ENCODE measurements around the gene MON2. TPM values are rescaled to one million over a fixed set of nuclear protein-coding genes. Genes with fewer than 3 reads are reported as not detected.

Gene MON2
- total and polyA plus RNA-seq, 9 donors = 13.1 to 84.4 (median 55.5) TPM

DNA sequence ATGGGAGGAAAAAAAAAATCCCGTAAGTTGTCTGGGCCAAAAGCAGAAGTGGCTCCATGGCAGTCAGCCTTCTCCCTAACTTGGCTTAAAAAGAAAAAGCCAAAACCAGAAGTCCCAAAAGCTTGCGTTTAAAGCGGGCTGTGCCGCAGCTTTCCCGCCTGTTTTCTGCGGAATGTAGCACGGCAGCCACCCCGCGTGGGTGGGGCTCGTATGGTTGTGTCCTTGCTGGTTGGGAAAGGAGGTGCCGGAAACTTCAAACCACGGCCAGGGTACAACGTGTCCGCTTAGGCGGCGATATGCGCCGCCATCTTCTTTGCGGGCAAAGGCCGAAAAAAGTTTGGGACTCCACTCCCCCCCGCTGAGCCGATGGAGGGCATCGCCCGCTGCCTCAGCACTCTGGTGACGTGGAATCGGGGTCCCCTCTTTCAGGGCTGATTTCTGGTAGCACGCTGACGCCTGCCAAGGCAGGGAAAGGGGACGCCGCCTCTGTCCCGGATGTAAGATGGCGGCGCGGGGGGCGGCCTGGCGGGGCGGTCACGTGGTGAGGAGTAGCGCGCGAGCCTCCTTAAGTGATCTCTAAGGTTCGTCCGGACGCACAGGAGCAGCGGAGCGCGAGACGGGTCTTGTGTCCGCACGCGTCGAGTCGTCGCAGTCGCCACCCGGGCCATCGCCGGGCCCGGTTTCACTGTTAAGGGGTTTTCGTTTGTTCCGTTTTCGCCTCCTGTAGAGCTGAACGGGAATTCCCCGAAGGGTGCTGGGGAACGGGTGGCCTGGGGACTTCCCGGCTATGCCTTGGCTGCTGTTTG is 135.8 kb downstream of the MON2 start:
- Histone ChIP-seq H3K27ac (peak overlapping the region; percentile 98 to 100), H3K36me3 (no peaks in the 10 kb centered on the region), H3K27me3 (no peaks in the 10 kb centered on the region), H3K4me3 (peak overlapping the region; percentile 54), H3K4me1 (ENCODE audit: insufficient read depth) (peaks cover 1% of the 10 kb centered on the region), H3K9me3 (no peaks in the 10 kb centered on the region)
- intact Hi-C loops (cut with DNase I) = loop anchor here in 3 of 4 donors (5.0 to 10.0 kb wide), 2 partner anchors 192 to 195 kb away; no protein-coding TSS in a partner anchor
- TF ChIP-seq EP300 (IDR thresholded peaks at IDR 0.05) (no peak), POLR2A (IDR thresholded peaks at IDR 0.05) (peak; percentile 55)
- TF ChIP-seq, protein P1, sequence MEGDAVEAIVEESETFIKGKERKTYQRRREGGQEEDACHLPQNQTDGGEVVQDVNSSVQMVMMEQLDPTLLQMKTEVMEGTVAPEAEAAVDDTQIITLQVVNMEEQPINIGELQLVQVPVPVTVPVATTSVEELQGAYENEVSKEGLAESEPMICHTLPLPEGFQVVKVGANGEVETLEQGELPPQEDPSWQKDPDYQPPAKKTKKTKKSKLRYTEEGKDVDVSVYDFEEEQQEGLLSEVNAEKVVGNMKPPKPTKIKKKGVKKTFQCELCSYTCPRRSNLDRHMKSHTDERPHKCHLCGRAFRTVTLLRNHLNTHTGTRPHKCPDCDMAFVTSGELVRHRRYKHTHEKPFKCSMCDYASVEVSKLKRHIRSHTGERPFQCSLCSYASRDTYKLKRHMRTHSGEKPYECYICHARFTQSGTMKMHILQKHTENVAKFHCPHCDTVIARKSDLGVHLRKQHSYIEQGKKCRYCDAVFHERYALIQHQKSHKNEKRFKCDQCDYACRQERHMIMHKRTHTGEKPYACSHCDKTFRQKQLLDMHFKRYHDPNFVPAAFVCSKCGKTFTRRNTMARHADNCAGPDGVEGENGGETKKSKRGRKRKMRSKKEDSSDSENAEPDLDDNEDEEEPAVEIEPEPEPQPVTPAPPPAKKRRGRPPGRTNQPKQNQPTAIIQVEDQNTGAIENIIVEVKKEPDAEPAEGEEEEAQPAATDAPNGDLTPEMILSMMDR (IDR thresholded peaks at IDR 0.05) = peak in 1 of 3 donors; percentile 9
- WGBS, 3 donors = 0 to 1% (median 1%) methylated on average over 66 of the region's 66 CpGs
- peak; percentile 88 to 91 (median 89) for DNase-seq

DNA sequence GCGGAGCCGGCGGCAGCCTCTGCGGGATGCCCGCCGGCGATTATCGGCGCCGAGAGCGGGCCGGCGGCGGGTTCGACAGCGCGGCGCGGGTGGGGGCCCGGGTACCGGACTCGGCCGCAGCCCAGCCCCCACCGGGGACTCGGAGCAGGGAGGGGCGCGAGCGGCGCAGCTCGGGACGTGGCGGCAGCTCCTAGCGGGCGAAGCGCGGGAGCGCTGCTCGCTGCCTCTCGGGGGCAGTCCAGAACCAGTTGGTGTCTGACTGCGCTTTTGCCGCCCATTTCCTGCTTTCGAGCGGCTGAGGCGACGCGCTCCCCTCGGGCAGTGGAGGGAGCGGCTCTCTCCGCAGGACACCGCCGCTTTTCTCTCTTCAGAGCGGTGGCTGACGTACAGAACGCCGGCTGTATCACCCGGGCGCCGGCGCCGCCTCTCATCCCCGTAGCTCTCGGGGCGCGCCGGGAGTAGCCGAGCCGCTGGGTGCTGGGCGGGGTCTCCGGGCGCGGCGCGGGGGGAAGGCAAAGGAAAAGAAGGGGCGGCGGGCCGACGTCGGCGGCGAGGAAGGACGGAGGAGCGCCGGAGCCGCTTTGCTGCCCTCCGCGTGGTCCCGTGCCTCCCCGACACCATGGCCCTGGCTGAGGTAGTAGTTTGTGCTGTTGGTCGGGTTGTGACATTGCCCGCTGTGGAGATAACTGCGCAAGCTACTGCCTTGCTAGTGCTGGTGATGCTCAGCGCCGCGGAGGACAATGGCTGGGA is 136.6 kb downstream of the MON2 start:
- Histone ChIP-seq H3K9me3 (no peaks in the 10 kb centered on the region), H3K27ac (peak overlapping the region; percentile 98 to 100), H3K36me3 (no peaks in the 10 kb centered on the region), H3K4me1 (ENCODE audit: insufficient read depth) (peaks cover 1% of the 10 kb centered on the region), H3K4me3 (peak overlapping the region; percentile 54), H3K27me3 (no peaks in the 10 kb centered on the region)
- TF ChIP-seq, protein P1 (IDR thresholded peaks at IDR 0.05) = peak; percentile 29 to 81 (median 64)
- TF ChIP-seq EP300 (IDR thresholded peaks at IDR 0.05) (no peak), POLR2A (IDR thresholded peaks at IDR 0.05) (peak; percentile 1)
- WGBS, 3 donors = 0% methylated on average over 72 to 94 of the region's 94 CpGs
- intact Hi-C loops (cut with DNase I) = loop anchor here in 3 of 4 donors (5.0 to 10.0 kb wide), 2 partner anchors 192 to 194 kb away; no protein-coding TSS in a partner anchor
- peak; percentile 86 to 91 (median 90) for DNase-seq

DNA sequence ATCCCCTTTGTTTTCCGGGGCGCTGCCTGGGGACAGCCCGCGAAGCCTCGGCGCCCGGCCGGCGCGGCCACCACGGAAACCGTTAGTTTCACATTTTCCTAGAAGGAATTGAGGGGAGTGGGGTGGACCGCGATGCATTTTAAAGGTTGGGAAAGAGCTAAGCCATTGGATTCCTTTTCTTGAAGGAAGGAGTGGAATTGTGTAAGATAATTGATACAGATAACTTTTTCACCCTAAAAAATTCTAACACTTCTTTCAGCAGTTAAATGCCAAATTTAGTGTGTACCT is 137.1 kb downstream of the MON2 start:
- H3K4me3 ChIP-seq = peak overlapping the region; percentile 54
- TF ChIP-seq, protein P1 (IDR thresholded peaks at IDR 0.05) = no peak
- TF ChIP-seq EP300 (IDR thresholded peaks at IDR 0.05) = no peak
- no peak for TF ChIP-seq POLR2A (IDR thresholded peaks at IDR 0.05)
- intact Hi-C loops (cut with DNase I) = loop anchor here in 3 of 4 donors (5.0 to 10.0 kb wide), 2 partner anchors 191 to 194 kb away; no protein-coding TSS in a partner anchor
- no peak for DNase-seq
- H3K4me1 ChIP-seq (ENCODE audit: insufficient read depth) = peaks cover 1% of the 10 kb centered on the region
- H3K9me3 ChIP-seq = no peaks in the 10 kb centered on the region
- H3K27ac ChIP-seq = peak overlapping the region; percentile 98 to 100
- no peaks in the 10 kb centered on the region for H3K36me3 ChIP-seq
- WGBS, 3 donors = 0 to 1% (median 1%) methylated on average over 14 of the region's 14 CpGs
- no peaks in the 10 kb centered on the region for H3K27me3 ChIP-seq

DNA sequence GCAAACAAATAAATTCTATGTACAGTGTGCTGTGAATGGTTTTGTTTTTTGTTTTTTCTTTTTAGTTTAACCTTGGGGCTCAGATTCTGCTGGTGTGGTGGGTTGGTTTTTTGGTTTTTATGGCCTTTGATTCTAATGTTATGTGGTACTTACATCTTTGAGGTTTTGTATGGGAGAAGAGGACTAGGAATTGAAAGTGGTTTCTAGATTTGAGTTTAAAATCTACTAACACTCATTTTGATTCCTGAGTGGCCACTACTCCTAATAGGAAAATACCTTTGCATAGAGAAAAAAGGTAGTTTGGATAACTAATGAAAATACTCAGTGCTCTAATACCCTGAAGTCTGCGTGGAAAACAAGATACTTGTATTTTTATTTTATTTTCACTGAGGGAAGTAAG is 137.7 kb downstream of the MON2 start:
- no peak for DNase-seq
- Histone ChIP-seq H3K27me3 (no peaks in the 10 kb centered on the region), H3K27ac (peak overlapping the region in 1 of 2 donors; percentile 100), H3K4me3 (peak overlapping the region; percentile 54), H3K9me3 (no peaks in the 10 kb centered on the region), H3K36me3 (no peaks in the 10 kb centered on the region), H3K4me1 (ENCODE audit: insufficient read depth) (peaks cover 1% of the 10 kb centered on the region)
- no peak for TF ChIP-seq EP300 (IDR thresholded peaks at IDR 0.05)
- no peak for TF ChIP-seq POLR2A (IDR thresholded peaks at IDR 0.05)
- TF ChIP-seq, protein P1 (IDR thresholded peaks at IDR 0.05) = no peak
- 3 to 12% (median 8%) methylated on average over 1 of the region's 1 CpG for WGBS, 3 donors
- intact Hi-C loops (cut with DNase I) = loop anchor here in 3 of 4 donors (5.0 to 10.0 kb wide), 2 partner anchors 190 to 193 kb away; no protein-coding TSS in a partner anchor
